GM10266 (cell line): Measurements from ENCODE around the gene KRTAP19-5.
"Not testable (repeated sequence)": the region's sequence is repeated elsewhere in the genome, so short reads cannot be mapped to it uniquely, and the experiment has no call there.

ENCODE experiments used
- DNase-seq: peaks from one replicate; pipeline ENCODE4 v3.0.0; 2012; ENCODE audit errors: extremely low spot score
- CTCF ChIP-seq: IDR thresholded peaks from 2 replicates; pipeline ENCODE4 v1.5.1; 2012; ENCODE audit warnings: mild to moderate bottlenecking, low read depth; ENCODE audit not compliant: control insufficient read depth, insufficient read depth; ENCODE audit errors: missing control alignments

The KRTAP19-5 gene

GRCh38 chr21:30502041-30502440, at the start of gene KRTAP19-5:
Gene KRTAP19-5, minus strand, starts transcription at chr21:30502141. Its CDS starts 51 bp downstream, at chr21:30502090.
- DNase-seq, result no peak
- no peak for TF ChIP-seq CTCF

GRCh38 chr21:30541764-30542163, 39.8 kb upstream of the KRTAP19-5 start, which contains the start of gene KRTAP19-6:
Gene KRTAP19-6, minus strand, starts transcription at chr21:30541864. Its CDS starts 31 bp downstream, at chr21:30541833.
- DNase-seq, result no peak
- no peak for TF ChIP-seq CTCF

GRCh38 chr21:30518876-30519275, 16.9 kb upstream of the KRTAP19-5 start:
- no peak for DNase-seq

GRCh38 chr21:30515681-30516080, 13.7 kb upstream of the KRTAP19-5 start:
- no peak for TF ChIP-seq CTCF

More at GRCh38 chr21:30518876-30519275, 16.9 kb upstream of the KRTAP19-5 start:
- no peak for TF ChIP-seq CTCF

GRCh38 chr21:30505621-30506205, 3.8 kb upstream of the KRTAP19-5 start:
- DNase-seq, result not testable (repeated sequence)

More at GRCh38 chr21:30515681-30516080, 13.7 kb upstream of the KRTAP19-5 start:
- DNase-seq, result no peak

- DNase-seq, result no peak
- TF ChIP-seq CTCF, result no peak
These were observed 4.9 kb downstream of the KRTAP19-5 start, which contains the start of gene KRTAP19-4 for GRCh38 chr21:30497065-30497464. Gene KRTAP19-4, minus strand, starts transcription at chr21:30497165. Its CDS starts 55 bp downstream, at chr21:30497110.

GRCh38 chr21:30491963-30492428, 9.9 kb downstream of the KRTAP19-5 start, which contains the start of gene KRTAP19-3:
Gene KRTAP19-3, minus strand, starts transcription at chr21:30492013. Its CDS starts 56 bp downstream, at chr21:30491957.
- no peak for DNase-seq
- TF ChIP-seq CTCF, result no peak
